ENCODE data around the gene XRCC3. TPM values are rescaled to one million over a fixed set of nuclear protein-coding genes. Genes with fewer than 3 reads are reported as not detected.

The XRCC3 gene
- total and polyA plus RNA-seq, 2 experiments from 2014 or later: 4.0 to 20.3 TPM

- WGBS, 2 experiments (ENCODE audit: low coverage in 1 of 2, low lambda C conversion rate in 2 of 2, missing lambda C conversion rate in 2 of 2): 93% methylated on average over 22 to 24 of the region's 24 CpGs
- Histone ChIP-seq H3K27ac (no peak overlapping the region), H3K9me2 (ENCODE audit: insufficient read depth) (no peaks in the 10 kb centered on the region), H3K4me3 (no peak overlapping the region), H4K20me1 (ENCODE audit: insufficient read depth) (no peaks in the 10 kb centered on the region; the same call in 1 of the 2 replicates), H3F3A (ENCODE audit: insufficient read depth) (no peaks in the 10 kb centered on the region), H3K4me1 (ENCODE audit: insufficient read depth) (no peaks in the 10 kb centered on the region), H3K27me3 (replicated peaks; ENCODE audit: insufficient read depth) (no peaks in the 10 kb centered on the region), H3K9me3 (ENCODE audit: low read depth) (no peaks in the 10 kb centered on the region), H3K4me2 (ENCODE audit: unreplicated experiment) (no peak overlapping the region), H2AFZ (no peak overlapping the region), H3K36me3 (ENCODE audit: low read depth) (peaks cover 13% of the 10 kb centered on the region; the same call in 1 of the 2 replicates), H3K79me2 (ENCODE audit: insufficient read depth) (peaks cover 31% of the 10 kb centered on the region), H3K9ac (no peak overlapping the region)
- DNase-seq: no peak
- TF ChIP-seq EZH2phosphoT487 (IDR thresholded peaks at IDR 0.05; ENCODE audit: insufficient read depth, low read depth): no peak
- no peak for TF ChIP-seq EZH2 (IDR thresholded peaks at IDR 0.05; ENCODE audit: insufficient read depth, poor library complexity, severe bottlenecking)
- in situ Hi-C loops (cut with MboI): no loop called here
Measured at GRCh38 chr14:103729496-103730448, 14.5 kb upstream of the XRCC3 start.

- Histone ChIP-seq H3K9me2 (ENCODE audit: insufficient read depth) (no peaks in the 10 kb centered on the region), H3K4me1 (ENCODE audit: insufficient read depth) (peaks cover 7% of the 10 kb centered on the region; the same call in 1 of the 2 replicates), H3K27ac (no peak overlapping the region), H3K79me2 (ENCODE audit: insufficient read depth) (peaks cover 41% of the 10 kb centered on the region), H3K36me3 (ENCODE audit: low read depth) (peaks cover 13% of the 10 kb centered on the region; the same call in 1 of the 2 replicates), H3K4me2 (ENCODE audit: unreplicated experiment) (no peak overlapping the region), H3F3A (ENCODE audit: insufficient read depth) (no peaks in the 10 kb centered on the region), H3K9ac (no peak overlapping the region), H3K4me3 (no peak overlapping the region), H3K9me3 (ENCODE audit: low read depth) (no peaks in the 10 kb centered on the region), H2AFZ (no peak overlapping the region), H4K20me1 (ENCODE audit: insufficient read depth) (no peaks in the 10 kb centered on the region; the same call in 1 of the 2 replicates), H3K27me3 (replicated peaks; ENCODE audit: insufficient read depth) (no peaks in the 10 kb centered on the region)
- in situ Hi-C loops (cut with MboI): no loop called here
- WGBS, 2 experiments (ENCODE audit: low coverage in 1 of 2, low lambda C conversion rate in 2 of 2, missing lambda C conversion rate in 2 of 2): 81 to 83% methylated on average over 12 of the region's 12 CpGs
- no peak for DNase-seq
- no peak for TF ChIP-seq EZH2phosphoT487 (IDR thresholded peaks at IDR 0.05; ENCODE audit: insufficient read depth, low read depth)
- no peak for TF ChIP-seq EZH2 (IDR thresholded peaks at IDR 0.05; ENCODE audit: insufficient read depth, poor library complexity, severe bottlenecking)
Measured at GRCh38 chr14:103728721-103729120, 13.5 kb upstream of the XRCC3 start.

- Histone ChIP-seq H3K9me3 (ENCODE audit: low read depth) (no peaks in the 10 kb centered on the region), H3K9ac (no peak overlapping the region), H3K9me2 (ENCODE audit: insufficient read depth) (no peaks in the 10 kb centered on the region), H2AFZ (no peak overlapping the region), H3K4me1 (ENCODE audit: insufficient read depth) (peaks cover 13% of the 10 kb centered on the region), H3K36me3 (ENCODE audit: low read depth) (peaks cover 9% of the 10 kb centered on the region; the same call in 1 of the 2 replicates), H3K4me3 (no peak overlapping the region), H3K79me2 (ENCODE audit: insufficient read depth) (peaks cover 47% of the 10 kb centered on the region), H3F3A (ENCODE audit: insufficient read depth) (no peaks in the 10 kb centered on the region), H3K27ac (no peak overlapping the region), H3K27me3 (replicated peaks; ENCODE audit: insufficient read depth) (no peaks in the 10 kb centered on the region), H4K20me1 (ENCODE audit: insufficient read depth) (no peaks in the 10 kb centered on the region; the same call in 1 of the 2 replicates), H3K4me2 (ENCODE audit: unreplicated experiment) (no peak overlapping the region)
- 90% methylated on average over 18 to 19 of the region's 19 CpGs for WGBS, 2 experiments (ENCODE audit: low coverage in 1 of 2, low lambda C conversion rate in 2 of 2, missing lambda C conversion rate in 2 of 2)
- no peak for TF ChIP-seq EZH2phosphoT487 (IDR thresholded peaks at IDR 0.05; ENCODE audit: insufficient read depth, low read depth)
- no peak for TF ChIP-seq EZH2 (IDR thresholded peaks at IDR 0.05; ENCODE audit: insufficient read depth, poor library complexity, severe bottlenecking)
- in situ Hi-C loops (cut with MboI): no loop called here
- DNase-seq: no peak
Measured at GRCh38 chr14:103728141-103728540, 12.9 kb upstream of the XRCC3 start.

GRCh38 chr14:103727313-103727980, 12.2 kb upstream of the XRCC3 start:
- no peak overlapping the region for H3K9ac ChIP-seq
- no peaks in the 10 kb centered on the region; the same call in 1 of the 2 replicates for H4K20me1 ChIP-seq (ENCODE audit: insufficient read depth)
- no peaks in the 10 kb centered on the region for H3K27me3 ChIP-seq (replicated peaks; ENCODE audit: insufficient read depth)
- DNase-seq: no peak
- in situ Hi-C loops (cut with MboI): no loop called here
- no peak overlapping the region for H3K27ac ChIP-seq
- no peak overlapping the region for H2AFZ ChIP-seq
- WGBS, 2 experiments (ENCODE audit: low coverage in 1 of 2, low lambda C conversion rate in 2 of 2, missing lambda C conversion rate in 2 of 2): 86 to 88% methylated on average over 40 to 53 of the region's 53 CpGs
- peaks cover 4% of the 10 kb centered on the region; the same call in 1 of the 2 replicates for H3K36me3 ChIP-seq (ENCODE audit: low read depth)
- no peak overlapping the region for H3K4me2 ChIP-seq (ENCODE audit: unreplicated experiment)
- H3K4me1 ChIP-seq (ENCODE audit: insufficient read depth): peaks cover 18% of the 10 kb centered on the region
- no peak overlapping the region for H3K4me3 ChIP-seq
- TF ChIP-seq EZH2phosphoT487 (IDR thresholded peaks at IDR 0.05; ENCODE audit: insufficient read depth, low read depth): no peak
- no peak for TF ChIP-seq EZH2 (IDR thresholded peaks at IDR 0.05; ENCODE audit: insufficient read depth, poor library complexity, severe bottlenecking)
- H3F3A ChIP-seq (ENCODE audit: insufficient read depth): no peaks in the 10 kb centered on the region
- peaks cover 54% of the 10 kb centered on the region for H3K79me2 ChIP-seq (ENCODE audit: insufficient read depth)
- H3K9me2 ChIP-seq (ENCODE audit: insufficient read depth): no peaks in the 10 kb centered on the region
- H3K9me3 ChIP-seq (ENCODE audit: low read depth): no peaks in the 10 kb centered on the region
